Fibroblast of mammary gland (primary cell): ENCODE results near the gene MYH3.

Experiments
- DNase-seq: peaks from one replicate; pipeline ENCODE4 v3.0.0-alpha.2; 2010; ENCODE audit warnings: low read depth
- H3K4me3 ChIP-seq: 2 replicates; pipeline ENCODE4 v1.5.1; 2011; ENCODE audit warnings: low read depth, mild to moderate bottlenecking, low read length, moderate library complexity; ENCODE audit not compliant: control insufficient read depth
- TF ChIP-seq, protein P1 (sequence below): conservative IDR thresholded peaks from 2 replicates; pipeline ENCODE4 v1.5.1; 2011; ENCODE audit warnings: low read depth, low read length, inconsistent platforms; ENCODE audit not compliant: control insufficient read depth, insufficient read depth

The MYH3 gene

GRCh38 chr17:10664571-10664970 is 7.5 kb upstream of the MYH3 start:
- no peak overlapping the region for H3K4me3 ChIP-seq
- no peak for DNase-seq
- TF ChIP-seq, protein P1, sequence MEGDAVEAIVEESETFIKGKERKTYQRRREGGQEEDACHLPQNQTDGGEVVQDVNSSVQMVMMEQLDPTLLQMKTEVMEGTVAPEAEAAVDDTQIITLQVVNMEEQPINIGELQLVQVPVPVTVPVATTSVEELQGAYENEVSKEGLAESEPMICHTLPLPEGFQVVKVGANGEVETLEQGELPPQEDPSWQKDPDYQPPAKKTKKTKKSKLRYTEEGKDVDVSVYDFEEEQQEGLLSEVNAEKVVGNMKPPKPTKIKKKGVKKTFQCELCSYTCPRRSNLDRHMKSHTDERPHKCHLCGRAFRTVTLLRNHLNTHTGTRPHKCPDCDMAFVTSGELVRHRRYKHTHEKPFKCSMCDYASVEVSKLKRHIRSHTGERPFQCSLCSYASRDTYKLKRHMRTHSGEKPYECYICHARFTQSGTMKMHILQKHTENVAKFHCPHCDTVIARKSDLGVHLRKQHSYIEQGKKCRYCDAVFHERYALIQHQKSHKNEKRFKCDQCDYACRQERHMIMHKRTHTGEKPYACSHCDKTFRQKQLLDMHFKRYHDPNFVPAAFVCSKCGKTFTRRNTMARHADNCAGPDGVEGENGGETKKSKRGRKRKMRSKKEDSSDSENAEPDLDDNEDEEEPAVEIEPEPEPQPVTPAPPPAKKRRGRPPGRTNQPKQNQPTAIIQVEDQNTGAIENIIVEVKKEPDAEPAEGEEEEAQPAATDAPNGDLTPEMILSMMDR, result no peak

DNA sequence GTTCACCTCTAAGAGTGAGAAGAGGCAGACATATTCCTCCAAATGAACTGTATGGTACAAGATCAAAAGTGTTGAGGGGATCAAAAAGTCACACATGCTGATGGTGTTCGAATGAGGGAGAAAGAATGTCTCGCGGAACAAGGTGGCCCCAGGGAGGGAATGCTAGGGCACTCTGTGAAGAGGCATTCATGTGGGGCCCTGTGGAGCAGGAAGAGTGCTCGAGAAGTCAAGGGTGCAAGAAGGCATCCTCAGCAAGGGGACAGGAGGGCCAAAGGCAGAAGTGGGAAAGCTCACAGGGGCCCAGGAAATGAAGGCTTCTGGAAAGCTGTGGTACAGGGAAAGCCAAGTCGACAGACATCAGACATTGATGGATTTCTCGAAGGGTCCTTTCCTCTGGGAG is 6.1 kb upstream of the MYH3 start:
- H3K4me3 ChIP-seq, result no peak overlapping the region
- TF ChIP-seq, protein P1, result no peak
- DNase-seq, result no peak

- H3K4me3 ChIP-seq, result no peak overlapping the region
- no peak for DNase-seq
- TF ChIP-seq, protein P1, result no peak
Measured at GRCh38 chr17:10661437-10661836, 4.3 kb upstream of the MYH3 start.

- TF ChIP-seq, protein P1, result no peak
- DNase-seq, result no peak
- no peak overlapping the region for H3K4me3 ChIP-seq
Measured at GRCh38 chr17:10657879-10658278, 770 bp upstream of the MYH3 start.

DNA sequence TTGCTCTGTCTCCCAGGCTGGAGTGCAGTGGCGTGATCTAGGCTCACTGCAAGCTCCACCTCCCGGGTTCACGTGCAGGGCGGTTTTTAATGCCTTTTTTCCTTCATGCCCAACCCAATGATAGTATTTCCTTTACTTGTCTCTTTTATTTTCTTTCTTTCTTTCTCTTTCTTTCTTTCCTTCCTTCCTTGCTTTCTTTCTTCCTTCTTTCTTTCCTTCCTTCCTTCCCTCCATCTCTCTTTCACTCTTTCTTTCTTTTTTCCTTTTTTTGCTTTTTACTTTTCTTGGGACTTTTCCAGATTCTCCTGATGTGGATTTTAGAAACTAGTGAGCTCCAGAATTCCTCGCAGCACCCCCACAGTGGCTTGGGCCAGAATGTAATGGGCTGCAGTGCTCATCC is 3.1 kb downstream of the MYH3 start:
- H3K4me3 ChIP-seq, result no peak overlapping the region
- TF ChIP-seq, protein P1, result no peak
- no peak for DNase-seq

- no peak overlapping the region for H3K4me3 ChIP-seq
- TF ChIP-seq, protein P1, result no peak
- DNase-seq, result peak; percentile 29
Measured at GRCh38 chr17:10652984-10653659, 4.0 kb downstream of the MYH3 start.

DNA sequence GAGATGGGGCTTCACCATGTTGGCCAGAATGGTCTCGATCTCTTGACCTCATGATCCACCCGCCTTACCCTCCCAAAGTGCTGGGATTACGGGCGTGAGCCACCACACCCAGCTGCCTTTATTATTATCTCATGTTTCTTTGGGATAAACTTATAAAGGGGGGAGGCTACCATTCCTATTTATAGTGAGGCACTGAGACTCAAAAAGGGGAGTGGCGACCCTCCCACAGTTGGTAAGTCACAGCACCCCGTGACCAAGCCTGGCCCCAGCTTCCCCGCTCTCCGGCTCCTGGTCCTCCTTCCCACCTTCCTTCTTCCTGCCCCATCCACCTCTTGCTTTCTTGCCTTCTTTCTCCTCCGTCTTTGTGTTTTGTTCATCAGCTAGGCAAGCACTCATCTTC is 5.2 kb downstream of the MYH3 start:
- H3K4me3 ChIP-seq, result no peak overlapping the region
- DNase-seq, result no peak
- TF ChIP-seq, protein P1, result no peak
